Measurements from ENCODE around the gene RESF1. TPM values are rescaled to one million over a fixed set of nuclear protein-coding genes. Genes with fewer than 3 reads are reported as not detected.

RESF1 gene
- total and polyA plus RNA-seq, 9 donors: 87.1 to 304 (median 156) TPM

DNA sequence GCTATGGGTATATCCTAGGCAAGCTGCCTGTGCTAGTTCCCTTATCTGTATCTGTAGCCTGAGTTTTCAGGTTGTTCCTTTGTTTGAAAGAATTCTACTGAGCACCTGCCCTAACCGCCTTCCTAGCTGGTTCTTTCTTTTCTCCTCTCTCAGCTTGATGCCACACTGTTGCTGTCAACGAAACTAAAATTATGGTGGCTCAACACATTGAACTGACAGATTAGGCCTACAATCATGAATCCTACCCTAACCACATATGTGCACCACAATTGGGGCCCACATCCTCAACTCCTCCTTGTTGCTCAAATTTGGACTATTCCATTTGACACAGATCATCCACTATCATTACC, 36.2 kb upstream of the RESF1 start:
- H3K36me3 ChIP-seq: no peaks in the 10 kb centered on the region
- H3K27ac ChIP-seq: no peak overlapping the region
- no peaks in the 10 kb centered on the region for H3K27me3 ChIP-seq
- H3K4me3 ChIP-seq: no peak overlapping the region
- intact Hi-C loops (cut with DNase I): no loop called here
- H3K4me1 ChIP-seq (ENCODE audit: insufficient read depth): no peaks in the 10 kb centered on the region
- TF ChIP-seq, protein P1, sequence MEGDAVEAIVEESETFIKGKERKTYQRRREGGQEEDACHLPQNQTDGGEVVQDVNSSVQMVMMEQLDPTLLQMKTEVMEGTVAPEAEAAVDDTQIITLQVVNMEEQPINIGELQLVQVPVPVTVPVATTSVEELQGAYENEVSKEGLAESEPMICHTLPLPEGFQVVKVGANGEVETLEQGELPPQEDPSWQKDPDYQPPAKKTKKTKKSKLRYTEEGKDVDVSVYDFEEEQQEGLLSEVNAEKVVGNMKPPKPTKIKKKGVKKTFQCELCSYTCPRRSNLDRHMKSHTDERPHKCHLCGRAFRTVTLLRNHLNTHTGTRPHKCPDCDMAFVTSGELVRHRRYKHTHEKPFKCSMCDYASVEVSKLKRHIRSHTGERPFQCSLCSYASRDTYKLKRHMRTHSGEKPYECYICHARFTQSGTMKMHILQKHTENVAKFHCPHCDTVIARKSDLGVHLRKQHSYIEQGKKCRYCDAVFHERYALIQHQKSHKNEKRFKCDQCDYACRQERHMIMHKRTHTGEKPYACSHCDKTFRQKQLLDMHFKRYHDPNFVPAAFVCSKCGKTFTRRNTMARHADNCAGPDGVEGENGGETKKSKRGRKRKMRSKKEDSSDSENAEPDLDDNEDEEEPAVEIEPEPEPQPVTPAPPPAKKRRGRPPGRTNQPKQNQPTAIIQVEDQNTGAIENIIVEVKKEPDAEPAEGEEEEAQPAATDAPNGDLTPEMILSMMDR (IDR thresholded peaks at IDR 0.05): no peak
- TF ChIP-seq POLR2A (IDR thresholded peaks at IDR 0.05): no peak
- TF ChIP-seq EP300 (IDR thresholded peaks at IDR 0.05): no peak
- DNase-seq: no peak
- 90 to 94% (median 92%) methylated on average over 2 of the region's 2 CpGs for WGBS, 3 donors
- peaks cover 0 to 4% of the 10 kb centered on the region in 2 donors for H3K9me3 ChIP-seq

DNA sequence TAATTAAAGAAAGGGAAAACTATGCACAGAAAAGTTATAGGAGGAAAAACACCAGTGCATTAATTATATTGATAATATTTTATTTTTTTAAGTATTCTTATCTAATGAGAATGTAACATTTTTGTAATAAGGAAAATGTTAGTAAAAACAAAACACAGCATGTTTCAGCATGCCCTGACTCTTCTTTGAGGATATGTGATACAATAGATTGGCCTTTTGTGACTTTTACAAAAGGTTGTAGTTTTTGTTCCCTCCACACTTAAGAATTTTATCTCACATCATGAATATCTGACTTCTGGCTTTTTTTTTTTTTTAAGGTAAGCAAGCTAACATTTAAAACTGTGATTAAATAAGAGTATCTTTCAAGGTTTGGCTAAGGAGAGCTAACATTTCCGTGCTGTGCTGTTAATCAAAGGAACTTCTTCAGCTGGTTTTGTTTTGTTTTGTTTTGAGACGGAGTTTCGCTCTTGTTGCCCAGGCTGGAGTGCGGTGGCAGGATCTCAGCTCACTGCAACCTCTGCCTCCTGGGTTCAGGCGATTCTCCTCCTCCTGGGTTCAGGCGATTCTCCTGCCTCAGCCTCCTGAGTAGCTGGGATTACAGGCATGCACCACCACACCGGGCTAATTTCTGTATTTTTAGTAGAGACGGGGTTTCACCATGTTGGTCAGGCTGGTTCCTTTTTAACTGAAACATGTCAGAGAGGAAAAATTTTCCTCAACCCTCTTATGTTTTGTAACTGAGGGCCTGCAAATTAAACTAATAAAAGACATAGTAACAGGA, 30.8 kb upstream of the RESF1 start:
- Histone ChIP-seq H3K9me3 (no peaks in the 10 kb centered on the region), H3K4me1 (ENCODE audit: insufficient read depth) (no peaks in the 10 kb centered on the region), H3K4me3 (no peak overlapping the region), H3K36me3 (no peaks in the 10 kb centered on the region), H3K27me3 (no peaks in the 10 kb centered on the region), H3K27ac (no peak overlapping the region)
- WGBS, 3 donors: 39 to 63% (median 47%) methylated on average over 8 of the region's 8 CpGs
- DNase-seq: no peak
- no peak for TF ChIP-seq EP300 (IDR thresholded peaks at IDR 0.05)
- TF ChIP-seq, protein P1 (IDR thresholded peaks at IDR 0.05): no peak
- TF ChIP-seq POLR2A (IDR thresholded peaks at IDR 0.05): no peak
- intact Hi-C loops (cut with DNase I): no loop called here

DNA sequence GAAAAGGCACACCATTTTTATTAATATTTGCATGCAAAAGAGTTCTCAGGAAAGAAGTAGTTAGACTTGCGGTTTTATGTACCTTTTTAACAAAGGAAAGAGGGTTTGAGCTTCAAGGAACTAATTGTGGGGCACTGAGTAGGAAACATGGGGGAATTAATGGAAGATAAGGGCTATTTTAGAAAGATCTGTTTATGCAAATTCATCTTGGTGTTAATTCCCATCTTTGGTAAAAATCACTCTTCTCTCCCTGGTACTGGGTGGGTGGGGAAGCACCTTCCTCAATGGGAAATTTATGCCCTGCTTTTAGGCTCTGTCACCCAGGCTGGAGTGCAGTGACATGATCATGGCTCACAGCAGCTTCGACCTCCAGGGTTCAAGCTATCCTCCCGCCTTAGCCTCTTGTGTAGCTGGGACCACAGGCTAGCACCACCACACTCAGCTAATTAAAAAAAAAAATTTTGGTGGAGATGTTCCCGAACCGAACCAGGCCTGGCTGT, 30.1 kb upstream of the RESF1 start:
- Histone ChIP-seq H3K4me1 (ENCODE audit: insufficient read depth) (no peaks in the 10 kb centered on the region), H3K9me3 (no peaks in the 10 kb centered on the region), H3K27me3 (no peaks in the 10 kb centered on the region), H3K27ac (no peak overlapping the region), H3K36me3 (no peaks in the 10 kb centered on the region), H3K4me3 (no peak overlapping the region)
- WGBS, 3 donors: 77 to 82% (median 82%) methylated on average over 5 of the region's 5 CpGs
- TF ChIP-seq POLR2A (IDR thresholded peaks at IDR 0.05) (no peak), EP300 (IDR thresholded peaks at IDR 0.05) (no peak)
- TF ChIP-seq, protein P1 (IDR thresholded peaks at IDR 0.05): no peak
- intact Hi-C loops (cut with DNase I): no loop called here
- DNase-seq: no peak

DNA sequence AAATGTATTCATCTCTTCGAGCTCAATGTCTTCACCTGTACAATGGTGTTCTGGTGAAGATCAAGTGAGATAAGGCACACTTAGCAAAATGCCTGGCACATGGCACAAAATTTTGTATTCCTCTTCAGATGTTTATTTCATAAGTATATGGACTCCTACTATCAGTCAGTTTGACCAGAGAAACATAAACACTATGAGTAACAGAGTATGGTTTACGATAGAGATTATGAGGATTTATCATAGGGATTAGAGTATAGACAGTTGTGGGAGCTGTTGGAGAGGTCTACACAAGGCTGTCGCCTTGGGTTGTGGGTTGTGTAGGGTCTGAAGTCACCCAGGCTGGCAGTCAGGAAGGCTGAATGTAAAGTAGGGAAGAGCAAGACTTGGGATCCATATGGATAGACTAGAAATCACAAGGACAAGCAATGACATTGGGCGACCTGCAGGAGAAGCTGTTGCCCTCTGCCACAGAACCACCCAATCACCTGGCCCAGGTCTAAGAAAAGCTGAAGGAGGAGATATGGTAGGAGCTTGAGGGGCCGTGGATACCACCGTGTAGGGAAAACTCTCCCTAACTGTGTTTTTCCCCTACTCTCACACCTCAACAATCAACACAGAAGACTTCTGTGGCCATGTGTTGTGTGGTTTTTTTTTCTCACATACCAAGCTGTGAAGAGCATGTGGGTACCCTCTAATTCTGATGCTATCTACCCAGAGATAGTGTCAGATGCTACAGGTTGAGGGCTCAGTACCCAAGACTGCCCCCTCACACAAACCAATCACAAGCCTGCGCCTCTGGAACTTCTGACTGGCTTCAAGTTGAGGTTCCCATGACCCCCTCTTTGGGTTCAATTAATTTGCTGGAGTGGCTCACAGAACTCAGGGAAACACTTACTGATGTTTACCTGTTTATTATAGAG, 27.2 kb upstream of the RESF1 start:
- no peak overlapping the region for H3K27ac ChIP-seq
- no peak overlapping the region for H3K4me3 ChIP-seq
- no peak for DNase-seq
- no peaks in the 10 kb centered on the region for H3K36me3 ChIP-seq
- H3K4me1 ChIP-seq (ENCODE audit: insufficient read depth): no peaks in the 10 kb centered on the region
- H3K27me3 ChIP-seq: no peaks in the 10 kb centered on the region
- no peaks in the 10 kb centered on the region for H3K9me3 ChIP-seq
- TF ChIP-seq POLR2A (IDR thresholded peaks at IDR 0.05) (no peak), EP300 (IDR thresholded peaks at IDR 0.05) (no peak)
- TF ChIP-seq, protein P1 (IDR thresholded peaks at IDR 0.05): no peak
- 77 to 91% (median 83%) methylated on average over 7 of the region's 7 CpGs for WGBS, 3 donors
- intact Hi-C loops (cut with DNase I): no loop called here
